ENCODE measurements around the gene ADGRA3.

DNA sequence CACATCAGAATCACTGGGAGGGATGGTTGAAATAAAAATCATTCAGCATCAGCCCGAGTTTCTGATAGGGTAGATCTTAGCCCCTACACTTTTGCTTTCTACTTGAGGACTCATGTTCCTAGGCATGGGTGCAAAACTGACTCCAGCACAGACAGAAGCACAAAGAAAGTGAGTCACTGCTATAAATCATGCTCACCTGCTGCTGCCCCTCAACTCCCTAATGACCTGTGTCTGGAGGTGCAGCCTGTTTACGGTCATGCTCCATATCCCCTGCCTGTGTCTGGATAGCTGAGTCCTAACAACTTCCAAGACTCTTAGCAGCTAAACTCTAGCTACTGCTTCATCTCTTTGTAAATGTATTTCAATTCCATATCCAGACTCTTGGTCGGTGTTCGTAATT is 57.8 kb downstream of the ADGRA3 start:
- TF ChIP-seq CTCF (IDR thresholded peaks at IDR 0.05) (no peak), REST (IDR thresholded peaks at IDR 0.05; ENCODE audit: insufficient read depth in 1 of 2, low read depth in 2 of 2, low read length in 1 of 2) (no peak), TCF7L2 (IDR thresholded peaks at IDR 0.05; ENCODE audit: low read depth, low read length) (no peak)
